GM23338 (cell line): ENCODE measurements around the gene SCN9A. TPM values are rescaled to one million over a fixed set of nuclear protein-coding genes. Genes with fewer than 3 reads are reported as not detected.

Source experiments
- ATAC-seq: fragments of 200-7000 bp; cut with Tn5 transposase; 3 replicates; pipeline ENCODE4 v1.9.1; 2020
- DNase-seq: peaks from one replicate; pipeline ENCODE4 v3.0.0-alpha.2; 2015; ENCODE audit warnings: low spot score
- H2AFZ ChIP-seq: fragments of 200-600 bp; sonication (generic); 2 replicates; pipeline ENCODE4 v1.8.0; 2016; ENCODE audit warnings: antibody characterized with exemption, mild to moderate bottlenecking, moderate library complexity
- H3F3A ChIP-seq: fragments of 200-600 bp; sonication (generic); replicated peaks from 2 replicates; pipeline ENCODE4 v1.8.0; 2017; ENCODE audit warnings: antibody characterized with exemption, mixed run types, low read depth
- H3K27ac ChIP-seq: fragments of 200-600 bp; sonication (generic); 2 replicates; pipeline ENCODE4 v1.6.1; 2016; ENCODE audit warnings: low read depth
- H3K27me3 ChIP-seq: fragments of 200-600 bp; sonication (generic); 2 replicates; pipeline ENCODE4 v1.8.0; 2016; ENCODE audit warnings: mild to moderate bottlenecking, mixed run types, moderate library complexity; ENCODE audit not compliant: insufficient read depth
- H3K36me3 ChIP-seq: fragments of 200-600 bp; sonication (generic); 2 replicates; pipeline ENCODE4 v1.8.0; 2016; ENCODE audit warnings: mild to moderate bottlenecking; ENCODE audit not compliant: insufficient read depth
- H3K4me1 ChIP-seq: fragments of 200-600 bp; sonication (generic); 2 replicates; pipeline ENCODE4 v1.8.0; 2016; ENCODE audit warnings: mild to moderate bottlenecking, moderate library complexity; ENCODE audit not compliant: insufficient read depth
- H3K4me2 ChIP-seq: fragments of 200-600 bp; sonication (generic); 2 replicates; pipeline ENCODE4 v1.7.1; 2017; ENCODE audit warnings: mixed run types
- H3K4me3 ChIP-seq: fragments of 200-600 bp; sonication (generic); 2 replicates; pipeline ENCODE4 v1.6.1; 2016; ENCODE audit warnings: mixed run types
- H3K79me2 ChIP-seq: fragments of 200-600 bp; sonication (generic); replicated peaks from 2 replicates; pipeline ENCODE4 v1.8.0; 2017; ENCODE audit warnings: mild to moderate bottlenecking; ENCODE audit not compliant: insufficient read depth
- H3K9me2 ChIP-seq: fragments of 200-600 bp; sonication (generic); 2 replicates; pipeline ENCODE4 v1.8.0; 2017; ENCODE audit not compliant: insufficient read depth
- H4K20me1 ChIP-seq: fragments of 200-600 bp; sonication (generic); replicated peaks from 2 replicates; pipeline ENCODE4 v1.8.0; 2017; ENCODE audit warnings: mild to moderate bottlenecking; ENCODE audit not compliant: insufficient read depth
- H3K27ac Mint-ChIP-seq: 2 replicates; pipeline ENCODE4 v1.8.0; 2020; ENCODE audit warnings: inconsistent platforms, mild to moderate bottlenecking, moderate library complexity, mixed read lengths
- H3K27me3 Mint-ChIP-seq: 3 replicates; pipeline ENCODE4 v1.8.0; 2022; ENCODE audit warnings: low read depth, mild to moderate bottlenecking, moderate library complexity, mixed read lengths, inconsistent platforms; ENCODE audit not compliant: insufficient read depth, poor library complexity
- H3K36me3 Mint-ChIP-seq: 3 replicates; pipeline ENCODE4 v1.8.0; 2021; ENCODE audit warnings: low read depth, mild to moderate bottlenecking, inconsistent platforms, moderate library complexity, mixed read lengths
- H3K4me1 Mint-ChIP-seq: 3 replicates; pipeline ENCODE4 v1.8.0; 2020; ENCODE audit warnings: mild to moderate bottlenecking, inconsistent platforms, mixed read lengths
- H3K4me3 Mint-ChIP-seq: 3 replicates; pipeline ENCODE4 v1.8.0; 2021; ENCODE audit warnings: moderate library complexity, mild to moderate bottlenecking, inconsistent platforms, mixed read lengths
- H3K9me3 Mint-ChIP-seq: 3 replicates; pipeline ENCODE4 v1.8.0; 2020; ENCODE audit warnings: moderate library complexity, mild to moderate bottlenecking, inconsistent platforms, mixed read lengths
- CREB1 ChIP-seq: fragments of 250-450 bp; sonication (Bioruptor Pico); IDR thresholded peaks from 2 replicates; pipeline ENCODE4 v1.5.0; 2020; ENCODE audit warnings: low read depth, mild to moderate bottlenecking, moderate library complexity
- EZH2 ChIP-seq: fragments of 200-600 bp; sonication (generic); IDR thresholded peaks from one replicate; pipeline ENCODE4 v1.8.0; 2017; ENCODE audit warnings: antibody characterized with exemption, mild to moderate bottlenecking, low read depth; ENCODE audit not compliant: unreplicated experiment
- EZH2phosphoT487 ChIP-seq: fragments of 200-600 bp; sonication (generic); IDR thresholded peaks from one replicate; pipeline ENCODE4 v1.8.1; 2018; ENCODE audit warnings: antibody characterized with exemption; ENCODE audit not compliant: unreplicated experiment
- NANOG ChIP-seq: IDR thresholded peaks from 2 replicates; pipeline ENCODE4 v1.6.1; 2016; ENCODE audit warnings: antibody characterized with exemption, borderline replicate concordance
- POLR2AphosphoS5 ChIP-seq: IDR thresholded peaks from 2 replicates; pipeline ENCODE4 v1.6.1; 2016; ENCODE audit warnings: antibody characterized with exemption, low read depth
- ZNF114 ChIP-seq: fragments of 250-450 bp; sonication (Bioruptor Pico); IDR thresholded peaks from 2 replicates; pipeline ENCODE4 v1.5.0; 2020; ENCODE audit warnings: mild to moderate bottlenecking, moderate library complexity
- ZNF331 ChIP-seq: fragments of 250-450 bp; sonication (Bioruptor Pico); IDR thresholded peaks from 2 replicates; pipeline ENCODE4 v1.5.0; 2020; ENCODE audit warnings: low read depth, mild to moderate bottlenecking, moderate library complexity
- polyA plus RNA-seq: library from polyadenylated mRNA; unstranded; fragments of >200 nt; fragmentation: Nextera tagmentation; extraction: Ambion mirVana; gene quantifications from 2 replicates; pipeline ENCODE4 v1.2.1, GENCODE V29; 2016
- total RNA-seq: library from RNA; depleted of rRNA; stranded (reverse); fragments of >200 nt; shearing (Covaris generic); gene quantifications from 2 replicates; pipeline ENCODE4 v1.2.3, GENCODE V29; 2014
- TF ChIP-seq, protein P1 (sequence below): IDR thresholded peaks from one replicate; pipeline ENCODE4 v1.6.1; 2018; ENCODE audit warnings: antibody characterized with exemption; ENCODE audit not compliant: unreplicated experiment
- TF ChIP-seq, protein P2 (sequence below): fragments of 250-450 bp; sonication (Bioruptor Pico); IDR thresholded peaks from 2 replicates; pipeline ENCODE4 v1.5.0; 2020; ENCODE audit warnings: mild to moderate bottlenecking, moderate library complexity
- TF ChIP-seq, protein P3 (sequence below), 2 experiments: fragments of 200-600 bp in 1 of 2; sonication (generic) in 1 of 2; conservative IDR thresholded peaks; 2 replicates each; pipeline versions ENCODE4 v1.5.1 to v1.6.1; 2016 to 2017; ENCODE audit warnings: antibody characterized with exemption in 2 of 2, low read depth in 2 of 2, mild to moderate bottlenecking in 2 of 2, moderate library complexity in 1 of 2

The SCN9A gene
- total and polyA plus RNA-seq, 2 experiments from 2014 or later: 8.8 to 9.5 TPM

DNA sequence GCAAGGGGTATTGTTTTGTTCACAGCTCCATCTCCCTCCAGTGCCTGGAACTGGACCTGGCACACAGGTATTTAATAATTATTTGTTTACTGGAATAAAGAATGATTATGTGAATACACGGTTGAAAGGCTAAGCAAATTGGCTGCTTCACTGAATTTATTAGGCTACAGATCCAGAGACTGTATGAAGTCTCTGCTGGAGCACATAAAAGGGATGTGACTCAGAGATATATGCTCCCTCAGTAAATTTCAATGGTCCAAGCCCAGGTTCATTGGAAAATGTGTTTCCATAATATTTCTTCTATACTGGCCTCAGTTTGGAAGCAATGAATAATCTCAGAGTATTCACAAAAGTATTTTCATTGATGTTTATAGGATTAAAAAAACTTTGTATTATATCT, 126.4 kb downstream of the SCN9A start (continued):
- TF ChIP-seq, protein P1, sequence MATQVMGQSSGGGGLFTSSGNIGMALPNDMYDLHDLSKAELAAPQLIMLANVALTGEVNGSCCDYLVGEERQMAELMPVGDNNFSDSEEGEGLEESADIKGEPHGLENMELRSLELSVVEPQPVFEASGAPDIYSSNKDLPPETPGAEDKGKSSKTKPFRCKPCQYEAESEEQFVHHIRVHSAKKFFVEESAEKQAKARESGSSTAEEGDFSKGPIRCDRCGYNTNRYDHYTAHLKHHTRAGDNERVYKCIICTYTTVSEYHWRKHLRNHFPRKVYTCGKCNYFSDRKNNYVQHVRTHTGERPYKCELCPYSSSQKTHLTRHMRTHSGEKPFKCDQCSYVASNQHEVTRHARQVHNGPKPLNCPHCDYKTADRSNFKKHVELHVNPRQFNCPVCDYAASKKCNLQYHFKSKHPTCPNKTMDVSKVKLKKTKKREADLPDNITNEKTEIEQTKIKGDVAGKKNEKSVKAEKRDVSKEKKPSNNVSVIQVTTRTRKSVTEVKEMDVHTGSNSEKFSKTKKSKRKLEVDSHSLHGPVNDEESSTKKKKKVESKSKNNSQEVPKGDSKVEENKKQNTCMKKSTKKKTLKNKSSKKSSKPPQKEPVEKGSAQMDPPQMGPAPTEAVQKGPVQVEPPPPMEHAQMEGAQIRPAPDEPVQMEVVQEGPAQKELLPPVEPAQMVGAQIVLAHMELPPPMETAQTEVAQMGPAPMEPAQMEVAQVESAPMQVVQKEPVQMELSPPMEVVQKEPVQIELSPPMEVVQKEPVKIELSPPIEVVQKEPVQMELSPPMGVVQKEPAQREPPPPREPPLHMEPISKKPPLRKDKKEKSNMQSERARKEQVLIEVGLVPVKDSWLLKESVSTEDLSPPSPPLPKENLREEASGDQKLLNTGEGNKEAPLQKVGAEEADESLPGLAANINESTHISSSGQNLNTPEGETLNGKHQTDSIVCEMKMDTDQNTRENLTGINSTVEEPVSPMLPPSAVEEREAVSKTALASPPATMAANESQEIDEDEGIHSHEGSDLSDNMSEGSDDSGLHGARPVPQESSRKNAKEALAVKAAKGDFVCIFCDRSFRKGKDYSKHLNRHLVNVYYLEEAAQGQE: no peak

DNA sequence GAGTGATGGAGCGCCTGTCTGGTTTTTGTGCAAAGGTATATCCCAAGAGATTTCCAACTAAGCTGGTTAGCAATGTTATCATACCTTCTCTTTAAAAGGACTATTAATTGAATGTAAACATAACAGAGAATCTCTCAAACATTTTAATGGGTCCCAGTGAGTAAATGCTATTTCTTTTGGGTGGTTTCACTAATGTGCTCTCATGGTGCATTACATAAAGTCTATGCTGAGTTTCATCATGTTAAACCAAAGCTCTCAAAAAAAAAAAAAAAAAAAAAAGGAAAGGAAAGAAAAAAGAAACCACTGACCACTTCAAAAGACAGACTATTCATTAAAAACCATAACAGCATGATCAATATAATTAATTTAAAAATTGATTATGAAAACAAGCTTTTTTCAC, 128.8 kb downstream of the SCN9A start:
- no peak for ATAC-seq
- peaks cover 15% of the 10 kb centered on the region for H3K4me1 Mint-ChIP-seq

DNA sequence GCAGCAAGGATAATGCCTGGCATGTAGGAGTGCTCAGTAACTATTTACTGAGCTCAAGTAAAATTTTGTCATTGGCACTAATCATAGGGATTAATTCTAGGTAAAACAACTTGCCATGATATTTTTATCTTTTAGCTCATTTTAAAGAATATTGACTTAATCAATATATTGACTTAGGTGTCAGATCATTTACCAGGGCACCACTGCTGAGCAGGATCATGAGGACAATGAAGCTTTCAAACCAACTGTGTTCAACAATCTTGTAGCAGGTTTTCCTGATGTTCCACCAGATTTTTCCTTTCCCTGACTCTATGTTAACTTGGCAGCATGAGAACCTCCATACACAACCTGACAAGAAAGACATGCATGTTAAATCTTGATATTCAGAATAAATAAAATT, 133.4 kb downstream of the SCN9A start:
- ATAC-seq (no peak), DNase-seq (no peak)
- H3K4me3 ChIP-seq: no peak overlapping the region
- H3K36me3 ChIP-seq: no peaks in the 10 kb centered on the region
- peaks cover 15% of the 10 kb centered on the region for H3K4me1 Mint-ChIP-seq
- no peaks in the 10 kb centered on the region for H3K9me3 Mint-ChIP-seq
- no peaks in the 10 kb centered on the region for H3K36me3 Mint-ChIP-seq
- H2AFZ ChIP-seq: no peak overlapping the region
- H3K27ac ChIP-seq: no peak overlapping the region
- no peaks in the 10 kb centered on the region for H3K79me2 ChIP-seq
- H3K9me2 ChIP-seq: no peaks in the 10 kb centered on the region
- H3K4me3 Mint-ChIP-seq: no peak overlapping the region
- H3K27ac Mint-ChIP-seq: no peak overlapping the region
- H3K4me1 ChIP-seq: peaks cover 7% of the 10 kb centered on the region
- H3K27me3 Mint-ChIP-seq: no peaks in the 10 kb centered on the region
- H3K4me2 ChIP-seq: no peak overlapping the region
- H3K27me3 ChIP-seq: no peaks in the 10 kb centered on the region
- H3F3A ChIP-seq: no peaks in the 10 kb centered on the region
- no peaks in the 10 kb centered on the region for H4K20me1 ChIP-seq
- TF ChIP-seq EZH2: no peak
- no peak for TF ChIP-seq EZH2phosphoT487
- TF ChIP-seq, protein P2, sequence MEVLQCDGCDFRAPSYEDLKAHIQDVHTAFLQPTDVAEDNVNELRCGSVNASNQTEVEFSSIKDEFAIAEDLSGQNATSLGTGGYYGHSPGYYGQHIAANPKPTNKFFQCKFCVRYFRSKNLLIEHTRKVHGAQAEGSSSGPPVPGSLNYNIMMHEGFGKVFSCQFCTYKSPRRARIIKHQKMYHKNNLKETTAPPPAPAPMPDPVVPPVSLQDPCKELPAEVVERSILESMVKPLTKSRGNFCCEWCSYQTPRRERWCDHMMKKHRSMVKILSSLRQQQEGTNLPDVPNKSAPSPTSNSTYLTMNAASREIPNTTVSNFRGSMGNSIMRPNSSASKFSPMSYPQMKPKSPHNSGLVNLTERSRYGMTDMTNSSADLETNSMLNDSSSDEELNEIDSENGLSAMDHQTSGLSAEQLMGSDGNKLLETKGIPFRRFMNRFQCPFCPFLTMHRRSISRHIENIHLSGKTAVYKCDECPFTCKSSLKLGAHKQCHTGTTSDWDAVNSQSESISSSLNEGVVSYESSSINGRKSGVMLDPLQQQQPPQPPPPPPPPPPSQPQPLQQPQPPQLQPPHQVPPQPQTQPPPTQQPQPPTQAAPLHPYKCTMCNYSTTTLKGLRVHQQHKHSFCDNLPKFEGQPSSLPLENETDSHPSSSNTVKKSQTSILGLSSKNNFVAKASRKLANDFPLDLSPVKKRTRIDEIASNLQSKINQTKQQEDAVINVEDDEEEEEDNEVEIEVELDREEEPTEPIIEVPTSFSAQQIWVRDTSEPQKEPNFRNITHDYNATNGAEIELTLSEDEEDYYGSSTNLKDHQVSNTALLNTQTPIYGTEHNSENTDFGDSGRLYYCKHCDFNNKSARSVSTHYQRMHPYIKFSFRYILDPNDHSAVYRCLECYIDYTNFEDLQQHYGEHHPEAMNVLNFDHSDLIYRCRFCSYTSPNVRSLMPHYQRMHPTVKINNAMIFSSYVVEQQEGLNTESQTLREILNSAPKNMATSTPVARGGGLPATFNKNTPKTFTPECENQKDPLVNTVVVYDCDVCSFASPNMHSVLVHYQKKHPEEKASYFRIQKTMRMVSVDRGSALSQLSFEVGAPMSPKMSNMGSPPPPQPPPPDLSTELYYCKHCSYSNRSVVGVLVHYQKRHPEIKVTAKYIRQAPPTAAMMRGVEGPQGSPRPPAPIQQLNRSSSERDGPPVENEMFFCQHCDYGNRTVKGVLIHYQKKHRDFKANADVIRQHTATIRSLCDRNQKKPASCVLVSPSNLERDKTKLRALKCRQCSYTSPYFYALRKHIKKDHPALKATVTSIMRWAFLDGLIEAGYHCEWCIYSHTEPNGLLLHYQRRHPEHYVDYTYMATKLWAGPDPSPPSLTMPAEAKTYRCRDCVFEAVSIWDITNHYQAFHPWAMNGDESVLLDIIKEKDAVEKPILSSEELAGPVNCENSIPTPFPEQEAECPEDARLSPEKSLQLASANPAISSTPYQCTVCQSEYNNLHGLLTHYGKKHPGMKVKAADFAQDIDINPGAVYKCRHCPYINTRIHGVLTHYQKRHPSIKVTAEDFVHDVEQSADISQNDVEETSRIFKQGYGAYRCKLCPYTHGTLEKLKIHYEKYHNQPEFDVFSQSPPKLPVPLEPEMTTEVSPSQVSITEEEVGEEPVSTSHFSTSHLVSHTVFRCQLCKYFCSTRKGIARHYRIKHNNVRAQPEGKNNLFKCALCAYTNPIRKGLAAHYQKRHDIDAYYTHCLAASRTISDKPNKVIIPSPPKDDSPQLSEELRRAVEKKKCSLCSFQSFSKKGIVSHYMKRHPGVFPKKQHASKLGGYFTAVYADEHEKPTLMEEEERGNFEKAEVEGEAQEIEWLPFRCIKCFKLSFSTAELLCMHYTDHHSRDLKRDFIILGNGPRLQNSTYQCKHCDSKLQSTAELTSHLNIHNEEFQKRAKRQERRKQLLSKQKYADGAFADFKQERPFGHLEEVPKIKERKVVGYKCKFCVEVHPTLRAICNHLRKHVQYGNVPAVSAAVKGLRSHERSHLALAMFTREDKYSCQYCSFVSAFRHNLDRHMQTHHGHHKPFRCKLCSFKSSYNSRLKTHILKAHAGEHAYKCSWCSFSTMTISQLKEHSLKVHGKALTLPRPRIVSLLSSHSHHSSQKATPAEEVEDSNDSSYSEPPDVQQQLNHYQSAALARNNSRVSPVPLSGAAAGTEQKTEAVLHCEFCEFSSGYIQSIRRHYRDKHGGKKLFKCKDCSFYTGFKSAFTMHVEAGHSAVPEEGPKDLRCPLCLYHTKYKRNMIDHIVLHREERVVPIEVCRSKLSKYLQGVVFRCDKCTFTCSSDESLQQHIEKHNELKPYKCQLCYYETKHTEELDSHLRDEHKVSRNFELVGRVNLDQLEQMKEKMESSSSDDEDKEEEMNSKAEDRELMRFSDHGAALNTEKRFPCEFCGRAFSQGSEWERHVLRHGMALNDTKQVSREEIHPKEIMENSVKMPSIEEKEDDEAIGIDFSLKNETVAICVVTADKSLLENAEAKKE (CRISPR knock-in tag): no peak
- TF ChIP-seq ZNF114: no peak

More for the DNA sequence above, 128.8 kb downstream of the SCN9A start:
- H3K36me3 ChIP-seq: no peaks in the 10 kb centered on the region
- H3K4me2 ChIP-seq: no peak overlapping the region
- H3K4me3 ChIP-seq: no peak overlapping the region
- no peak overlapping the region for H3K27ac ChIP-seq
- Mint-ChIP-seq H3K9me3 (no peaks in the 10 kb centered on the region), H3K36me3 (no peaks in the 10 kb centered on the region), H3K27me3 (no peaks in the 10 kb centered on the region), H3K27ac (no peak overlapping the region), H3K4me3 (no peak overlapping the region)
- no peaks in the 10 kb centered on the region for H3K27me3 ChIP-seq
- H4K20me1 ChIP-seq: no peaks in the 10 kb centered on the region
- H3K9me2 ChIP-seq: no peaks in the 10 kb centered on the region
- TF ChIP-seq ZNF114: no peak
- no peak for TF ChIP-seq NANOG
- TF ChIP-seq, protein P3, sequence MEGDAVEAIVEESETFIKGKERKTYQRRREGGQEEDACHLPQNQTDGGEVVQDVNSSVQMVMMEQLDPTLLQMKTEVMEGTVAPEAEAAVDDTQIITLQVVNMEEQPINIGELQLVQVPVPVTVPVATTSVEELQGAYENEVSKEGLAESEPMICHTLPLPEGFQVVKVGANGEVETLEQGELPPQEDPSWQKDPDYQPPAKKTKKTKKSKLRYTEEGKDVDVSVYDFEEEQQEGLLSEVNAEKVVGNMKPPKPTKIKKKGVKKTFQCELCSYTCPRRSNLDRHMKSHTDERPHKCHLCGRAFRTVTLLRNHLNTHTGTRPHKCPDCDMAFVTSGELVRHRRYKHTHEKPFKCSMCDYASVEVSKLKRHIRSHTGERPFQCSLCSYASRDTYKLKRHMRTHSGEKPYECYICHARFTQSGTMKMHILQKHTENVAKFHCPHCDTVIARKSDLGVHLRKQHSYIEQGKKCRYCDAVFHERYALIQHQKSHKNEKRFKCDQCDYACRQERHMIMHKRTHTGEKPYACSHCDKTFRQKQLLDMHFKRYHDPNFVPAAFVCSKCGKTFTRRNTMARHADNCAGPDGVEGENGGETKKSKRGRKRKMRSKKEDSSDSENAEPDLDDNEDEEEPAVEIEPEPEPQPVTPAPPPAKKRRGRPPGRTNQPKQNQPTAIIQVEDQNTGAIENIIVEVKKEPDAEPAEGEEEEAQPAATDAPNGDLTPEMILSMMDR (conservative IDR thresholded peaks at IDR 0.05; ENCODE audit: low read depth in 2 of 2): no peak
- no peak for TF ChIP-seq ZNF331 (CRISPR knock-in tag)
- TF ChIP-seq POLR2AphosphoS5: no peak
- no peak for TF ChIP-seq CREB1 (CRISPR knock-in tag)
- TF ChIP-seq EZH2phosphoT487: no peak
- no peak for DNase-seq
- no peaks in the 10 kb centered on the region for H3F3A ChIP-seq
- H2AFZ ChIP-seq: no peak overlapping the region
- H3K79me2 ChIP-seq: no peaks in the 10 kb centered on the region
- H3K4me1 ChIP-seq: peaks cover 7% of the 10 kb centered on the region
